DOHH2 (cell line): Measurements from ENCODE around the gene FARS2.

Experiments
- H3F3A ChIP-seq: fragments of 200-600 bp; sonication (generic), shearing (Covaris generic); 2 replicates; pipeline ENCODE4 v1.6.0; 2016; ENCODE audit warnings: antibody characterized with exemption, mild to moderate bottlenecking; ENCODE audit not compliant: control insufficient read depth, insufficient read depth
- H3K27ac ChIP-seq: fragments of 200-600 bp; sonication (generic); 2 replicates; pipeline ENCODE4 v1.5.1; 2014; ENCODE audit warnings: low read depth, mild to moderate bottlenecking, low read length, moderate library complexity
- H3K27me3 ChIP-seq: fragments of 200-600 bp; sonication (generic); 2 replicates; pipeline ENCODE4 v1.6.1; 2014; ENCODE audit warnings: mild to moderate bottlenecking, low read length, mixed read lengths; ENCODE audit not compliant: control insufficient read depth
- H3K36me3 ChIP-seq: fragments of 200-600 bp; sonication (generic); 2 replicates; pipeline ENCODE4 v1.6.1; 2014; ENCODE audit warnings: mild to moderate bottlenecking, low read length, moderate library complexity, mixed read lengths; ENCODE audit not compliant: control insufficient read depth
- H3K4me1 ChIP-seq: fragments of 200-600 bp; sonication (generic); 2 replicates; pipeline ENCODE4 v1.6.1; 2014; ENCODE audit warnings: mild to moderate bottlenecking, low read length, mixed read lengths; ENCODE audit not compliant: control insufficient read depth
- H3K4me2 ChIP-seq: fragments of 200-600 bp; sonication (generic); 2 replicates; pipeline ENCODE4 v1.6.0; 2014; ENCODE audit warnings: mild to moderate bottlenecking, low read length, moderate library complexity
- H3K4me3 ChIP-seq: fragments of 200-600 bp; sonication (generic); 2 replicates; pipeline ENCODE4 v1.5.1; 2014; ENCODE audit warnings: mild to moderate bottlenecking, low read length, mixed read lengths
- H3K79me2 ChIP-seq: fragments of 200-600 bp; sonication (generic); 2 replicates; pipeline ENCODE4 v1.6.1; 2014; ENCODE audit warnings: mild to moderate bottlenecking, low read length, mixed read lengths; ENCODE audit not compliant: control insufficient read depth
- H3K9me2 ChIP-seq: fragments of 200-600 bp; sonication (generic); replicated peaks from 2 replicates; pipeline ENCODE4 v1.6.1; 2014; ENCODE audit warnings: mild to moderate bottlenecking, low read length, mixed read lengths; ENCODE audit not compliant: control insufficient read depth
- H3K9me3 ChIP-seq: fragments of 200-600 bp; sonication (generic); 2 replicates; pipeline ENCODE4 v1.6.1; 2014; ENCODE audit warnings: antibody characterized with exemption, low read length, mixed read lengths; ENCODE audit not compliant: control insufficient read depth, insufficient read depth
- H4K20me1 ChIP-seq: fragments of 200-600 bp; sonication (generic); 2 replicates; pipeline ENCODE4 v1.6.0; 2014; ENCODE audit warnings: low read depth, mild to moderate bottlenecking, antibody characterized with exemption, low read length, moderate library complexity; ENCODE audit not compliant: control insufficient read depth, insufficient read depth
- CTCF ChIP-seq: fragments of 200-600 bp; sonication (generic); IDR thresholded peaks from one replicate; pipeline ENCODE4 v1.5.1; 2014; ENCODE audit warnings: antibody characterized with exemption, mild to moderate bottlenecking, low read depth, low read length; ENCODE audit not compliant: poor library complexity, severe bottlenecking
- EZH2phosphoT487 ChIP-seq: fragments of 200-600 bp; sonication (generic); IDR thresholded peaks from 2 replicates; pipeline ENCODE4 v1.6.1; 2017; ENCODE audit warnings: borderline replicate concordance, mild to moderate bottlenecking, antibody characterized with exemption, low read length, moderate library complexity, mixed read lengths

Gene FARS2

GRCh38 chr6:5401845-5402738 is 140.8 kb downstream of the FARS2 start:
- no peaks in the 10 kb centered on the region for H4K20me1 ChIP-seq
- H3K27me3 ChIP-seq, result no peaks in the 10 kb centered on the region
- peaks cover 5% of the 10 kb centered on the region; the same call in 1 of the 2 replicates for H3F3A ChIP-seq
- no peaks in the 10 kb centered on the region for H3K9me2 ChIP-seq
- no peak overlapping the region for H3K27ac ChIP-seq
- no peak for TF ChIP-seq EZH2phosphoT487
- peak; percentile 51 for TF ChIP-seq CTCF
- H3K9me3 ChIP-seq, result no peaks in the 10 kb centered on the region
- no peaks in the 10 kb centered on the region for H3K36me3 ChIP-seq
- no peak overlapping the region; the same call in 1 of the 2 replicates for H3K4me2 ChIP-seq
- no peak overlapping the region for H3K4me3 ChIP-seq
- H3K4me1 ChIP-seq, result no peaks in the 10 kb centered on the region; the same call in 1 of the 2 replicates
- H3K79me2 ChIP-seq, result no peaks in the 10 kb centered on the region

GRCh38 chr6:5403076-5403475 is 141.8 kb downstream of the FARS2 start:
- Histone ChIP-seq H4K20me1 (no peaks in the 10 kb centered on the region), H3K79me2 (no peaks in the 10 kb centered on the region), H3K27me3 (no peaks in the 10 kb centered on the region), H3K9me2 (no peaks in the 10 kb centered on the region), H3K4me1 (no peaks in the 10 kb centered on the region; the same call in 1 of the 2 replicates), H3K9me3 (no peaks in the 10 kb centered on the region), H3K4me3 (no peak overlapping the region), H3K27ac (no peak overlapping the region), H3K36me3 (no peaks in the 10 kb centered on the region), H3F3A (peaks cover 5% of the 10 kb centered on the region; the same call in 1 of the 2 replicates), H3K4me2 (no peak overlapping the region)
- TF ChIP-seq CTCF (no peak), EZH2phosphoT487 (no peak)

GRCh38 chr6:5403609-5404008 is 142.3 kb downstream of the FARS2 start:
- Histone ChIP-seq H3F3A (peaks cover 5% of the 10 kb centered on the region; the same call in 1 of the 2 replicates), H3K27ac (no peak overlapping the region), H3K79me2 (no peaks in the 10 kb centered on the region), H3K36me3 (no peaks in the 10 kb centered on the region), H3K4me3 (no peak overlapping the region), H3K4me1 (no peaks in the 10 kb centered on the region; the same call in 1 of the 2 replicates), H3K9me3 (no peaks in the 10 kb centered on the region), H3K4me2 (no peak overlapping the region), H4K20me1 (no peaks in the 10 kb centered on the region), H3K9me2 (no peaks in the 10 kb centered on the region), H3K27me3 (no peaks in the 10 kb centered on the region)
- no peak for TF ChIP-seq EZH2phosphoT487
- no peak for TF ChIP-seq CTCF
